ENCODE results near the gene PTCSC3.

DNA sequence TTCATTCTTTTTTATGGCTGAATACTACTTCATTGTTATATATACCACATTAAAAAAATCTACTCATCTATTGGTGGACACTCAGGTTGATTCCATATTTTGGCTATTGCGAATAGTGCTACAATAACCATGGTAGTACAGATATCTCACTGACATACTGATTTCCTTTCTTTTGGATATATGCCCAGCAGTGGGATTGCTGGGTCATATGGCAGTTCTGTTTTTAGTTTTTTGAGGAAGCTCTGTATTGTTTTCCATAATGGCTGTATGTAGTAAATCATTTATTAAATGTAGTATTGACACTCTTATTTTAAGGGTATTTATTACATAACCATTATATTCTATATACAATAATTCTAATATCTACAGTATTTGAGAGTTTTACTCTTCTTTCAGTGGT, 43.7 kb downstream of the PTCSC3 start:
- TF ChIP-seq ELF4 (IDR thresholded peaks at IDR 0.05) = no peak
- no peak for TF ChIP-seq ARNT (IDR thresholded peaks at IDR 0.05)

All from HEK293T (cell line).